GM12865 (cell line): ENCODE data around the gene FARS2.

Experiments used
- DNase-seq: peaks from one replicate; pipeline ENCODE4 v3.0.0; 2010; ENCODE audit warnings: low read depth
- H3K4me3 ChIP-seq: 2 replicates; pipeline ENCODE4 v1.5.1; 2011; ENCODE audit warnings: mild to moderate bottlenecking, low read depth, low read length, control low read depth
- CTCF ChIP-seq: IDR thresholded peaks from 2 replicates; pipeline ENCODE4 v1.5.1; 2011; ENCODE audit warnings: low read length, control low read depth, low read depth, inconsistent platforms; ENCODE audit not compliant: insufficient read depth; ENCODE audit errors: missing control alignments

The FARS2 gene

GRCh38 chr6:5710936-5711335 lies 449.6 kb downstream of the FARS2 start:
- TF ChIP-seq CTCF: no peak

GRCh38 chr6:5712349-5713215 lies 451.3 kb downstream of the FARS2 start:
- no peak overlapping the region for H3K4me3 ChIP-seq
- TF ChIP-seq CTCF: no peak
- DNase-seq: no peak

More at GRCh38 chr6:5710936-5711335, 449.6 kb downstream of the FARS2 start:
- no peak for DNase-seq
- no peak overlapping the region for H3K4me3 ChIP-seq

GRCh38 chr6:5713519-5713918 lies 452.2 kb downstream of the FARS2 start:
- TF ChIP-seq CTCF: no peak
- DNase-seq: no peak
- no peak overlapping the region for H3K4me3 ChIP-seq

- H3K4me3 ChIP-seq: no peak overlapping the region
- TF ChIP-seq CTCF: no peak
- DNase-seq: no peak
Measured at GRCh38 chr6:5718231-5718947, 457.1 kb downstream of the FARS2 start.

GRCh38 chr6:5723841-5724691 lies 462.8 kb downstream of the FARS2 start:
- peak overlapping the region; percentile 64 for H3K4me3 ChIP-seq
- DNase-seq: peak; percentile 84
- TF ChIP-seq CTCF: no peak

- TF ChIP-seq CTCF: no peak
- no peak overlapping the region for H3K4me3 ChIP-seq
- no peak for DNase-seq
Measured at GRCh38 chr6:5724911-5725310, 463.6 kb downstream of the FARS2 start.
